ENCODE results near the gene ATP6AP2. TPM values are rescaled to one million over a fixed set of nuclear protein-coding genes. Genes with fewer than 3 reads are reported as not detected.
A peak's percentile ranks its signal among the peaks of the same experiment; 100 is the strongest.

ATP6AP2 gene
- total and polyA plus RNA-seq, 2 experiments from 2014 or later: 80.1 to 88.7 TPM

DNA sequence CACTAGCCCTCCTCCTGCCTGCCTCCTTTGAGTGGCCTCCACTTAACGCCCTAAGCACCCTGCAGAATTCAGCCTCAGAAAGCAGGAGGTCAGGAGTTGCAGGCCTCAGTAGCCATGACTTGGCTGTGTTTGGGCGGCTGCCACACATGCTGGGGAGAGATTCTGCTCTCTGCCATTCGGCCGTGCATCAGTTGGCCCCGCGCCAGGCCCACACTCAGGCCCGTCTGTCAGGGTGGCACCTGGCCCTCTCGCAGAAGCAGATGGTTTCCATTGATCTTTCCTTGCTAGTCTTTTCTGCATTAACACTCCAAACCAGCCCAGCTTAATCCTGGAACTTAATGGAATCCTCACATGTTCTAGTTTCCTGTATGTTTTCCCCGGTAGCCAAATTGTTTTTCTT, 30.7 kb upstream of the ATP6AP2 start (continued):
- TF ChIP-seq, protein P1, sequence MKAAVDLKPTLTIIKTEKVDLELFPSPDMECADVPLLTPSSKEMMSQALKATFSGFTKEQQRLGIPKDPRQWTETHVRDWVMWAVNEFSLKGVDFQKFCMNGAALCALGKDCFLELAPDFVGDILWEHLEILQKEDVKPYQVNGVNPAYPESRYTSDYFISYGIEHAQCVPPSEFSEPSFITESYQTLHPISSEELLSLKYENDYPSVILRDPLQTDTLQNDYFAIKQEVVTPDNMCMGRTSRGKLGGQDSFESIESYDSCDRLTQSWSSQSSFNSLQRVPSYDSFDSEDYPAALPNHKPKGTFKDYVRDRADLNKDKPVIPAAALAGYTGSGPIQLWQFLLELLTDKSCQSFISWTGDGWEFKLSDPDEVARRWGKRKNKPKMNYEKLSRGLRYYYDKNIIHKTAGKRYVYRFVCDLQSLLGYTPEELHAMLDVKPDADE (IDR thresholded peaks at IDR 0.05): no peak
- no peak for TF ChIP-seq CREB1 (CRISPR knock-in tag; IDR thresholded peaks at IDR 0.05; ENCODE audit: low read depth)
- no peak for TF ChIP-seq POLR2AphosphoS5 (IDR thresholded peaks at IDR 0.05; ENCODE audit: low read depth)
- TF ChIP-seq CTCF (conservative IDR thresholded peaks at IDR 0.05; ENCODE audit: low read depth in 2 of 2): no peak
- TF ChIP-seq ZNF114 (CRISPR knock-in tag; IDR thresholded peaks at IDR 0.05): no peak

DNA sequence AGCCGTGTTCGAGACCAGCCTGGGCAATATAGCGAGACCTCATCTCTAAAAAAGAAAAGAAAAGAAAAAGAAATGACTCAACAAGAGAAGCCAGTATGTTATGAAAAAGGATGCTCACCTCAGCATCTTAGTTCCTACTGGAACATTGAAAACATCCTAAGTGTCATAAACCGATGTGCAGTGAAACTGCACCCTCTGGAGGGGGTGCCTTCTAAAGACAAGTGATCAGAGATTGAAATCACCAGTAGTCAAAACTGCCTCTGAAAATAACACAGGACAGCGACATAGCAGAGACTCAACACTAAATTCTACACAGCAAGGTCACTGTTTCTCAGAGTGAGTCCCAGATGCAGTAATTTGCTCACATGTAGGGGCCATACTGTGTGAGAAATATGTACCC, 28.0 kb upstream of the ATP6AP2 start:
- H3K27me3 ChIP-seq (ENCODE audit: insufficient read depth): no peaks in the 10 kb centered on the region
- H3K36me3 Mint-ChIP-seq (ENCODE audit: low read depth): no peaks in the 10 kb centered on the region
- no peak overlapping the region for H3K4me3 ChIP-seq
- no peaks in the 10 kb centered on the region for H3F3A ChIP-seq (replicated peaks; ENCODE audit: low read depth)
- DNase-seq (ENCODE audit: low spot score) (no peak), ATAC-seq (no peak)
- no peak overlapping the region for H2AFZ ChIP-seq
- no peaks in the 10 kb centered on the region for H3K36me3 ChIP-seq (ENCODE audit: insufficient read depth)
- 0 out of 4 replicates have a peak, but pooled peaks of 1 of the 2 experiments have one; percentile 5 for TF ChIP-seq CTCF (conservative IDR thresholded peaks at IDR 0.05; ENCODE audit: low read depth in 2 of 2)
- TF ChIP-seq NANOG (IDR thresholded peaks at IDR 0.05; ENCODE audit: borderline replicate concordance): no peak
- H3K4me3 Mint-ChIP-seq: no peak overlapping the region
- no peaks in the 10 kb centered on the region for H3K9me2 ChIP-seq (ENCODE audit: insufficient read depth)
- no peaks in the 10 kb centered on the region for H3K4me1 ChIP-seq (ENCODE audit: insufficient read depth)
- no peak overlapping the region for H3K27ac Mint-ChIP-seq
- no peak overlapping the region for H3K4me2 ChIP-seq
- no peaks in the 10 kb centered on the region for H3K79me2 ChIP-seq (replicated peaks; ENCODE audit: insufficient read depth)
- no peak overlapping the region for H3K27ac ChIP-seq (ENCODE audit: low read depth)
- peaks cover 6% of the 10 kb centered on the region for H3K27me3 Mint-ChIP-seq (ENCODE audit: insufficient read depth, low read depth, poor library complexity)
- no peaks in the 10 kb centered on the region for H4K20me1 ChIP-seq (replicated peaks; ENCODE audit: insufficient read depth)
- H3K4me1 Mint-ChIP-seq: no peaks in the 10 kb centered on the region
- H3K9me3 Mint-ChIP-seq: no peaks in the 10 kb centered on the region

DNA sequence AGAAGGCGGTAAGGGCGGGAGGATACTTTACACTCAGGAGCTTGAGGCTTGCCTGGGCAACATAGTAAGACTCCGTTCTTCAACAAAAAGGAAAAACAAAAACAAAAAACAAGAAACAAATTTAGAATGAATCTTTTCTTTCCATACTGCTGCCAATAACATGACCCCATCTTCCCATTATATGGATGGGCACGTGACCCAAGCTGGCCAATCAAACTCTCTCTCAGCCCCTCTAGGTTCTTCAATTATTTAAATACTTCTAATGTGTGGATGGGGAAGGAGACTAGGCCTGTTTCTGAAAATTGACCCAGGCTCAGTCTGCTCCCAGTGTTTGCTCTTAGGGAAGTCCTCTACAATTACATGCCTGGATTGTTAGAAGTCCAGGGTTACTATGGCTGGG, 22.2 kb upstream of the ATP6AP2 start:
- no peaks in the 10 kb centered on the region for H4K20me1 ChIP-seq (replicated peaks; ENCODE audit: insufficient read depth)
- no peak overlapping the region for H3K4me3 ChIP-seq
- no peaks in the 10 kb centered on the region for H3F3A ChIP-seq (replicated peaks; ENCODE audit: low read depth)
- ATAC-seq (no peak), DNase-seq (ENCODE audit: low spot score) (no peak)
- Mint-ChIP-seq H3K9me3 (no peaks in the 10 kb centered on the region), H3K4me3 (no peak overlapping the region), H3K27me3 (ENCODE audit: insufficient read depth, low read depth, poor library complexity) (peaks cover 4% of the 10 kb centered on the region), H3K36me3 (ENCODE audit: low read depth) (no peaks in the 10 kb centered on the region), H3K27ac (no peak overlapping the region), H3K4me1 (no peaks in the 10 kb centered on the region)
- H3K79me2 ChIP-seq (replicated peaks; ENCODE audit: insufficient read depth): no peaks in the 10 kb centered on the region
- H2AFZ ChIP-seq: no peak overlapping the region
- H3K27ac ChIP-seq (ENCODE audit: low read depth): no peak overlapping the region
- no peak overlapping the region for H3K4me2 ChIP-seq
- H3K27me3 ChIP-seq (ENCODE audit: insufficient read depth): no peaks in the 10 kb centered on the region
- no peaks in the 10 kb centered on the region for H3K36me3 ChIP-seq (ENCODE audit: insufficient read depth)
- TF ChIP-seq POLR2AphosphoS5 (IDR thresholded peaks at IDR 0.05; ENCODE audit: low read depth): no peak
- no peak for TF ChIP-seq NANOG (IDR thresholded peaks at IDR 0.05; ENCODE audit: borderline replicate concordance)
- no peak for TF ChIP-seq EZH2 (IDR thresholded peaks at IDR 0.05; ENCODE audit: low read depth, unreplicated experiment)
- TF ChIP-seq STAT1 (IDR thresholded peaks at IDR 0.05; ENCODE audit: unreplicated experiment): no peak
- TF ChIP-seq CREB1 (CRISPR knock-in tag; IDR thresholded peaks at IDR 0.05; ENCODE audit: low read depth): no peak
- no peaks in the 10 kb centered on the region for H3K9me2 ChIP-seq (ENCODE audit: insufficient read depth)
- H3K4me1 ChIP-seq (ENCODE audit: insufficient read depth): no peaks in the 10 kb centered on the region
